ES-I3 (cell line): Measurements from ENCODE around the gene MEGF11.

Experiments
- H3K36me3 ChIP-seq: 2 replicates; pipeline ENCODE4 v1.6.1; 2013; ENCODE audit warnings: mild to moderate bottlenecking, low read length, control low read depth, moderate library complexity; ENCODE audit not compliant: insufficient read depth
- H3K4me1 ChIP-seq: 2 replicates; pipeline ENCODE4 v1.6.1; 2013; ENCODE audit warnings: mild to moderate bottlenecking, control low read depth, low read length; ENCODE audit not compliant: insufficient read depth
- H3K9ac ChIP-seq: 2 replicates; pipeline ENCODE4 v1.6.1; 2013; ENCODE audit warnings: low read depth, mild to moderate bottlenecking, low read length, moderate library complexity
- H3K9me3 ChIP-seq: 2 replicates; pipeline ENCODE4 v1.6.1; 2013; ENCODE audit warnings: mild to moderate bottlenecking, low read length, moderate library complexity; ENCODE audit not compliant: control insufficient read depth, insufficient read depth

MEGF11 gene

DNA sequence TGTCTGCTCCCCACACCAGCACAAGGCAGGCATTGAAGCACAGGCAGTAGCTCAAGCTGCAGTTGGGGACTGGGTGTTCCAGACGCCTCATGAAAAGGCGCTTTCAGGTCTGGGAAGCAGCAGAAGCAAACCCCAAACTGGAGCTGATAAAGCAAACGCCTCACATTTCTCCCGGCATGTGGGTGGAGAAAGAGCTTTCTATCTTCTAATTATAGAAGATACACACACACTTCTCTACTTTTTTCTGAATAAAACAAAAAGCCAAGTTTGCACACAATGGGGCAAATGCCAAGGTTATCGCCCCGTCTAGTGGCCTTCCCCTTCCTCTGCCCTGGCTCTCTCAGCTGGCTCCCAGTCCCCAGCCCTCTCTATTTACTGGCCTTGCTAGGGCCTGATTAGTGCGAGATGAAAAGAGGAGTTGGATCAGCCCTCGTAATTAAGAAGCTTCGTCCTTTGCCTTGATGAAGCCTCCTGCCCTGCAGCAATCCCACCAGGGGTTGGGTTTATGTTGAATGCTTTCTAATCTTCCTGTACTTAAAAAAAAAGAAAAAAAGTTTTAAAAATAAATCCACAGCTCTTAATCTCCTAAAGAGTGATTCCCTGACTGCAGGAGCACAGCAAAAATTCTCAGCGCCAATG, 120.2 kb downstream of the MEGF11 start:
- Histone ChIP-seq H3K9ac (no peak overlapping the region), H3K36me3 (no peaks in the 10 kb centered on the region), H3K9me3 (no peaks in the 10 kb centered on the region), H3K4me1 (peaks cover 3% of the 10 kb centered on the region; the same call in 1 of the 2 replicates)

DNA sequence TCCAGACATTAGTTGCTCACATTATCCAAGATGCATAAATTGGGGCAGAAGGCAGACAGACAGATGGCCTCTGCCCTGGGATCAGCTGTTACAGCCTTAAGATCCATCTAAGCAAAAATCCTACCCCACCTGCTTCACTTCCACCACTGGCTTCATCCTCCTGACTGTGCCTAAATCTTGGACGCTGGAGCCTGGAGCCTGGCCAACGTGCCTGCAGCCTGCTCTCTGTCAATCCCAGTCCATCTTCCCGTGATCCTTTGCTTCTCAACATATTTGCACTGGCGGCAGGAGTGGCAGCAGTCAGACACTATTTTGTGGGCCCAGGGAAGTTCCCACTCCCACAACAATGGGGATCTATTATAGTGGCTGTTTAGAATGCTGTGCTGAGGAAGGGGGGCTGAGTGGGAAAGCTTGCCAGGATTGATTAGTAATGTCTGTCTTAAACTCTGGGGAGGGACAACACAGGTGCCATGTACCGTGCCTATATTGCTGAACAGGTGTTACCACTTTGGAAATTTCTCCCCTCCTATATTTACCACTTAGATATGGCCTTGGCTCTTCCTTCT, 121.2 kb downstream of the MEGF11 start:
- Histone ChIP-seq H3K4me1 (peaks cover 3% of the 10 kb centered on the region; the same call in 1 of the 2 replicates), H3K9me3 (no peaks in the 10 kb centered on the region), H3K9ac (no peak overlapping the region), H3K36me3 (no peaks in the 10 kb centered on the region)

DNA sequence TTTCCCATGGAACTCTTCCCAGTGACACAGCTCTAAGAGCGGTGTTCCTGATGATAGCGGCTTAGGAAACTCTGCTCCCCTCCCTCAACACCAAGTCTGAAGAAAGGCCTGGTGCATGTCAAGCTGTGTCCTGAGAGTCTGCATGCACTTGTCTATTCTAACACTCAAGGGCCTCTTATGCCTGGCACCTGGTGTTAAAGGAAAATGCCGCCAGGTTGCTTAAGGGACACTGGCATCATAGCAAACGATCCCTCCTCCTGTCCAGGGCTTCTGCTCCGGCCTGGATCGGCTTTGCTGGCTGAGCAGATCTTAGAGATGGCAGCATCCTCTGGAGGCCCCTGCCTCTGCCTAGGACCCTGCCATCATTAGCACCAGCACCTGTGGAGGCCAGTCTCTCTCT, 121.7 kb downstream of the MEGF11 start:
- Histone ChIP-seq H3K36me3 (no peaks in the 10 kb centered on the region), H3K9ac (no peak overlapping the region), H3K4me1 (peaks cover 3% of the 10 kb centered on the region; the same call in 1 of the 2 replicates), H3K9me3 (no peaks in the 10 kb centered on the region)

- no peaks in the 10 kb centered on the region for H3K36me3 ChIP-seq
- peaks cover 3% of the 10 kb centered on the region; the same call in 1 of the 2 replicates for H3K4me1 ChIP-seq
- H3K9me3 ChIP-seq = no peaks in the 10 kb centered on the region
Observed at GRCh38 chr15:66131200-66131599, 122.3 kb downstream of the MEGF11 start.

DNA sequence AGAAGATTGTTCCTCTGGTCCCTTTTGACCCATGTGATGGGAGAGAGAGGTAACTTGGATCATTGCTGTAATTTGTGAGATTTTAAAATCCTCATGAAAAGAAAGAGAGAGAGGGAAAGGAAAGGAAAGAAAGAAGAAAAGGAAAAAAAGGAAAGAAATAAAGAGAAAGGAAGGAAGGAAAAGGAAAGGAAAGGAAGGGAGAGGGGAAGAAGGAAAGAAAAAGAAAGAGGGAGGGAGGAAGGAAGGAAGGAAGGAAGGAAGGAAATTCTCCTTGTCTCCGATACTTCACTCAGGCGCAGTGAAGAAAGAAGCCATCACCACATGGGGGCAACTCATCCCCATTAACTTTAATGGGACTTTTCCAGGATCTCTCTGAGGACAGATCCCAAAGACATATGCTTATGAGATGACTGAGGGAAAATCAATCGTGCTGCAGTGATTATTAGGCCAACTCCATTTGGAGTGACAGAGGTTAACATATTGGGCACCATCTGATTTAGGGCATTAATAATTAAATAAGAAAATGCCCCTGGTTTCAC, 123.0 kb downstream of the MEGF11 start:
- no peaks in the 10 kb centered on the region for H3K9me3 ChIP-seq
- H3K4me1 ChIP-seq = peaks cover 3% of the 10 kb centered on the region; the same call in 1 of the 2 replicates
- H3K36me3 ChIP-seq = no peaks in the 10 kb centered on the region
- H3K9ac ChIP-seq = no peak overlapping the region

More at GRCh38 chr15:66131200-66131599, 122.3 kb downstream of the MEGF11 start:
- no peak overlapping the region for H3K9ac ChIP-seq

DNA sequence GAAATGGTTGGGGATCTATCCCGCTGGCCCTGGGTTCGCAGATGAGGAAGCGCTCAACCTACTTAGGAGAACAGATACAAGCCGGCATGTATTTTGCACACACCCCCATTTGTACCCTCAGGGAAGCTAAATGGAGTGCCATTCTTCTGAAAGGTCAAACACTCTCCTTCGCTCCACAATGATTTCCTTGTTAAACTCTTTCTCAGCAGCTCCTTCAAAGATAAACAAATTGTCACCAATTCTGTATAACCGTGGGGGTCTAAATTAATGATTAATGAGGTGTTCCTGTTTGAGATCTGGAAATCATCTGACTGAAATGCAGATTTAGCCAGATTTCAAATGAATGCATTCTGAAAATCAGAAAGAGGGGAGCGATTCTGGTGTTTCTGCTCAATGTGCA, 124.0 kb downstream of the MEGF11 start:
- Histone ChIP-seq H3K9me3 (no peaks in the 10 kb centered on the region), H3K4me1 (no peaks in the 10 kb centered on the region), H3K9ac (no peak overlapping the region), H3K36me3 (no peaks in the 10 kb centered on the region)

- no peaks in the 10 kb centered on the region for H3K9me3 ChIP-seq
- H3K4me1 ChIP-seq = no peaks in the 10 kb centered on the region
- no peak overlapping the region for H3K9ac ChIP-seq
- H3K36me3 ChIP-seq = no peaks in the 10 kb centered on the region
Observed at GRCh38 chr15:66128116-66128680, 125.4 kb downstream of the MEGF11 start.

GRCh38 chr15:66126456-66126855, 127.1 kb downstream of the MEGF11 start:
- Histone ChIP-seq H3K9me3 (no peaks in the 10 kb centered on the region), H3K9ac (no peak overlapping the region), H3K4me1 (no peaks in the 10 kb centered on the region), H3K36me3 (no peaks in the 10 kb centered on the region)

DNA sequence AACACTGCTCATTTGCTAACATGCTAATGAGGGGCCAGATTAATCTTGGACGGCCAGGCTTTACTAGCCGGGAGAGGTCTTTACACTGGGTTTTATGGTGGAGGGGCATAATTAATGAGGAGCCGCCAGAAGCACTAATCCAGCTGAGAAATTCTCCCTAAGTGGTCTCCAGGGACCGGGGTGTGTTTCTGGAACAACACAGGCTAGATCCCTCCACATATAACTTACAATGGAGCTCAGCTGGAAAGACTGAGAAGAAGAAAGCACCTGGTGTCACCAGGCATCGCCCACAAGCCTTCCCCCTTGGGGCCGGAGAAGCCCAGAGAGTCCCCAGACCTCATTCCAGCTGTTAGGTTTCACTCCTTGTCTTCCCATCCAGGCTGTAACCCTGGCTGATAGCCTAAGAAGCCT, 127.5 kb downstream of the MEGF11 start:
- H3K9ac ChIP-seq = no peak overlapping the region
- no peaks in the 10 kb centered on the region for H3K4me1 ChIP-seq
- H3K9me3 ChIP-seq = no peaks in the 10 kb centered on the region
- no peaks in the 10 kb centered on the region for H3K36me3 ChIP-seq

- Histone ChIP-seq H3K4me1 (no peaks in the 10 kb centered on the region), H3K9me3 (no peaks in the 10 kb centered on the region), H3K9ac (no peak overlapping the region), H3K36me3 (no peaks in the 10 kb centered on the region)
Observed at GRCh38 chr15:66124651-66125050, 128.9 kb downstream of the MEGF11 start.

- Histone ChIP-seq H3K9me3 (no peaks in the 10 kb centered on the region), H3K4me1 (no peaks in the 10 kb centered on the region), H3K36me3 (no peaks in the 10 kb centered on the region), H3K9ac (no peak overlapping the region)
Observed at GRCh38 chr15:66123799-66124198, 129.8 kb downstream of the MEGF11 start.

GRCh38 chr15:66120422-66120821, 133.1 kb downstream of the MEGF11 start:
- Histone ChIP-seq H3K36me3 (no peaks in the 10 kb centered on the region), H3K9me3 (no peaks in the 10 kb centered on the region), H3K4me1 (no peaks in the 10 kb centered on the region), H3K9ac (no peak overlapping the region)

GRCh38 chr15:66117841-66118240, 135.7 kb downstream of the MEGF11 start:
- no peaks in the 10 kb centered on the region for H3K9me3 ChIP-seq
- H3K36me3 ChIP-seq = no peaks in the 10 kb centered on the region
- H3K4me1 ChIP-seq = no peaks in the 10 kb centered on the region
- no peak overlapping the region for H3K9ac ChIP-seq

- H3K9me3 ChIP-seq = no peaks in the 10 kb centered on the region
- H3K36me3 ChIP-seq = no peaks in the 10 kb centered on the region
- no peaks in the 10 kb centered on the region for H3K4me1 ChIP-seq
- no peak overlapping the region for H3K9ac ChIP-seq
Observed at GRCh38 chr15:66115568-66116206, 137.9 kb downstream of the MEGF11 start.
